Measurements from ENCODE around the gene GPC3.

DNA sequence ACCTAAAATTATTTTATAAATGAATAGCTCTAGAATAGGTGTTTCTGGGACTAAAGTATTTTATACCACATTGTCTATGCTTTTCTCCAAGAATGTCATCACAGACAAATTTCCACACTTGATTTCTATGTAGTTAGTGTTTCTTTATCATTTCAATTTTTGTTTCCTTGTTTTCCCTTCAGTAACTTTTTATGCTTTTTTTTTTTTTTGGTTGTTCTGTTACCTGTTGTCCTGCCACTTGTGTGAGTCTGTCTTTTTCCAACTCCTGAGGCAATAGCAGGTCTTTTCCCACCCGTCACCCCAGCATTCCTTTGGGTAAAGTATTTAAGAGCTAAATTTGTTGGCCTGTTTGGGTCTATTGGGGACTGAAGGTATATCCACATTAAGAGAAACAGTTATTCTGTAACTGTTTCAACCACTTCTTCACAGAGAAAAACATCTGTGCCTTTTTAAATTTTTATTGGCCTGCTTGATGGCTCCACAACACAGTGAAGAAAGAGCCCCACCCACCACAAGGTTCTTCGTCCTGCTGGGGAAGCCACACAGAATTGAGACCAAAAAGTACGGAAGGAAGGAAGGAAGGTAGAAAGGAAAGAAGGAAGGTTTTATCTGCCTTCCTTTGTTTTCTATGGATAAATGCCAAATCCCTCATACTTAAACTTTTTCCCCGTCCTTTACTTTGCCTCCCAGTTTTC lies 17.7 kb upstream of the GPC3 start:
- TF ChIP-seq, protein P1, sequence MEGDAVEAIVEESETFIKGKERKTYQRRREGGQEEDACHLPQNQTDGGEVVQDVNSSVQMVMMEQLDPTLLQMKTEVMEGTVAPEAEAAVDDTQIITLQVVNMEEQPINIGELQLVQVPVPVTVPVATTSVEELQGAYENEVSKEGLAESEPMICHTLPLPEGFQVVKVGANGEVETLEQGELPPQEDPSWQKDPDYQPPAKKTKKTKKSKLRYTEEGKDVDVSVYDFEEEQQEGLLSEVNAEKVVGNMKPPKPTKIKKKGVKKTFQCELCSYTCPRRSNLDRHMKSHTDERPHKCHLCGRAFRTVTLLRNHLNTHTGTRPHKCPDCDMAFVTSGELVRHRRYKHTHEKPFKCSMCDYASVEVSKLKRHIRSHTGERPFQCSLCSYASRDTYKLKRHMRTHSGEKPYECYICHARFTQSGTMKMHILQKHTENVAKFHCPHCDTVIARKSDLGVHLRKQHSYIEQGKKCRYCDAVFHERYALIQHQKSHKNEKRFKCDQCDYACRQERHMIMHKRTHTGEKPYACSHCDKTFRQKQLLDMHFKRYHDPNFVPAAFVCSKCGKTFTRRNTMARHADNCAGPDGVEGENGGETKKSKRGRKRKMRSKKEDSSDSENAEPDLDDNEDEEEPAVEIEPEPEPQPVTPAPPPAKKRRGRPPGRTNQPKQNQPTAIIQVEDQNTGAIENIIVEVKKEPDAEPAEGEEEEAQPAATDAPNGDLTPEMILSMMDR (IDR thresholded peaks at IDR 0.05) = no peak
- TF ChIP-seq POLR2A (IDR thresholded peaks at IDR 0.05) (no peak), POLR2AphosphoS5 (IDR thresholded peaks at IDR 0.05) (no peak), EP300 (IDR thresholded peaks at IDR 0.05; ENCODE audit: low read depth) (no peak)
